Pons (tissue), 1 donor: Measurements from ENCODE around the gene RNF144A.

ENCODE experiments used
- DNase-seq: peaks from one replicate; pipeline ENCODE4 v3.0.0-alpha.2; 2016; ENCODE audit warnings: low spot score

The RNF144A gene

GRCh38 chr2:7083580-7084509 is 166.6 kb downstream of the RNF144A start:
- no peak for DNase-seq

DNA sequence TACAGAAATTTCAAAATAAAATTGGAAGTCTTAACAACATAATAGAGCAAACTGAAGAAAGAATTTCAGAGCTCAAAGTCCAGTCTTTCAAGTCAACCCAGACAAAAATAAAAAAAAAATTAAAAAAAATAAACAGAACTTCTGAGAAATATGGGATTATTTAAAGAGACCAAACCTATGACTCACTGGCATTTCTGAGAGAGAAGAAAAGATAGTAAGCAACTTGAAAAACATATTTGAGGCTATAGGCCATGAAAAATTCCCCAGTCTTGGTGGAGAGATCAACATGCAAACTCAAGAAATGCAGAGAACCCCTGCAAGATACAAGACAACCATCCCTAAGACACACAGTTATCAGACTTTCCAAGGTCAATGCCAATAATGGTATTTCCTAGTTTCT is 167.4 kb downstream of the RNF144A start:
- DNase-seq, result no peak

- DNase-seq, result no peak
Observed at GRCh38 chr2:7089284-7089683, 172.1 kb downstream of the RNF144A start.

- DNase-seq, result no peak
Observed at GRCh38 chr2:7089898-7090510, 172.8 kb downstream of the RNF144A start.

DNA sequence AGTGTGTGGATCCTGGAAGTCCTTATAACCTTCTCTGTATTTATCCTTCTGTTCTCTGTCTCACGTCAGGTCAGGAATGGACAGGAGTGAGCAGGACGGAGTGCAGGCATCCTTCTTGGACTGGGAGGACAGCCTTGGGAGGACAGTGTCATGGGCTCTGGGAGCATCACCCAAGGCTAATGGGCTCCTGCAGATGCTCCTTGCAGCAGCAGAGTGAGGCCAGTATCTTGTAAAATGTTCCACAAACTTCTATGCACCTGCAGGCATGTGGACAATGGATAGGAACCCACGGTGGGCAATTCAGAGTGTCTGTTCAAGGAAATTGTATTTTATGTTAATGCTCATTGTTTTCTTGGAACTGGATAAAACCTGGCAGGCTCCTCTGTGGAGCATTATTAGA is 176.2 kb downstream of the RNF144A start:
- no peak for DNase-seq
